Uterus (tissue), 2 donors: ENCODE data around the gene PGLYRP4.

Experiments used
- CTCF ChIP-seq, 4 experiments: fragments of 200-600 bp in 2 of 4; fragments of 450-650 bp in 2 of 4; sonication (generic) in 2 of 4; IDR thresholded peaks; one replicate each; pipeline ENCODE4 v1.5.1; 2016 to 2019; ENCODE audit warnings: antibody characterized with exemption in 4 of 4, mild to moderate bottlenecking in 2 of 4, moderate library complexity in 1 of 4
- POLR2A ChIP-seq, 2 donors: fragments of 450-650 bp; IDR thresholded peaks; one replicate each; pipeline ENCODE4 v1.6.1; 2016; ENCODE audit warnings: antibody characterized with exemption in 2 of 2, mild to moderate bottlenecking in 1 of 2, moderate library complexity in 1 of 2

- no peak for TF ChIP-seq CTCF (IDR thresholded peaks at IDR 0.05)
- no peak for TF ChIP-seq POLR2A (IDR thresholded peaks at IDR 0.05)
Observed at GRCh38 chr1:153380711-153381110, 32.1 kb upstream of the PGLYRP4 start.
